GM18520 (cell line): ENCODE measurements around the gene PRM3.
"Not testable (repeated sequence)": the region's sequence is repeated elsewhere in the genome, so short reads cannot be mapped to it uniquely, and the experiment has no call there.

Source experiments
- ATAC-seq: cut with Tn5 transposase; IDR thresholded peaks from one replicate; pipeline ENCODE4 v1.9.1; 2021; ENCODE audit not compliant: unreplicated experiment

The PRM3 gene

GRCh38 chr16:11306381-11306780 is 33.0 kb upstream of the PRM3 start:
- no peak for ATAC-seq

GRCh38 chr16:11303405-11304138 is 30.1 kb upstream of the PRM3 start:
- ATAC-seq, result no peak

GRCh38 chr16:11302977-11303376 is 29.5 kb upstream of the PRM3 start:
- ATAC-seq, result no peak

GRCh38 chr16:11301645-11302501 is 28.4 kb upstream of the PRM3 start:
- no peak for ATAC-seq

GRCh38 chr16:11300560-11300892 is 27.1 kb upstream of the PRM3 start:
- ATAC-seq, result no peak

GRCh38 chr16:11299865-11300559 is 26.6 kb upstream of the PRM3 start:
- no peak for ATAC-seq

- not testable (repeated sequence) for ATAC-seq
These were observed 25.6 kb upstream of the PRM3 start for GRCh38 chr16:11298950-11299547.

GRCh38 chr16:11298143-11298900 is 24.9 kb upstream of the PRM3 start:
- no peak for ATAC-seq

- peak; percentile 78 for ATAC-seq
These were observed 24.2 kb upstream of the PRM3 start for GRCh38 chr16:11297492-11298142.

- peak; percentile 11 for ATAC-seq
These were observed 23.5 kb upstream of the PRM3 start for GRCh38 chr16:11296706-11297491.

GRCh38 chr16:11296351-11296705 is 22.9 kb upstream of the PRM3 start:
- ATAC-seq, result no peak

- no peak for ATAC-seq
These were observed 22.2 kb upstream of the PRM3 start for GRCh38 chr16:11295672-11296071.

- ATAC-seq, result no peak
These were observed 18.8 kb upstream of the PRM3 start for GRCh38 chr16:11292076-11292748.

- ATAC-seq, result no peak
These were observed 17.8 kb upstream of the PRM3 start for GRCh38 chr16:11291091-11291703.

GRCh38 chr16:11290102-11290893 is 16.9 kb upstream of the PRM3 start:
- ATAC-seq, result no peak

GRCh38 chr16:11289696-11290095 is 16.3 kb upstream of the PRM3 start:
- not testable (repeated sequence) for ATAC-seq

- no peak for ATAC-seq
These were observed 15.8 kb upstream of the PRM3 start for GRCh38 chr16:11289202-11289601.

GRCh38 chr16:11285842-11286241 is 12.4 kb upstream of the PRM3 start:
- ATAC-seq, result no peak
